K562 (cell line): ENCODE results near the gene C21orf58. TPM values are rescaled to one million over a fixed set of nuclear protein-coding genes. Genes with fewer than 3 reads are reported as not detected.

Experiments
- CXXC5 ChIP-seq: fragments of 250-450 bp; sonication (Bioruptor Pico); IDR thresholded peaks from 2 replicates; pipeline ENCODE4 v1.8.0; 2022; ENCODE audit warnings: inconsistent platforms, mild to moderate bottlenecking, moderate library complexity
- EP400 ChIP-seq: fragments of 450-650 bp; IDR thresholded peaks from 2 replicates; pipeline ENCODE4 v1.6.1; 2017; ENCODE audit warnings: antibody characterized with exemption, mild to moderate bottlenecking, moderate library complexity
- MGA ChIP-seq: fragments of 450-650 bp; IDR thresholded peaks from 2 replicates; pipeline ENCODE4 v1.6.1; 2016; ENCODE audit warnings: mild to moderate bottlenecking, moderate library complexity
- NRF1 ChIP-seq, 2 experiments: fragments of 450-650 bp; IDR thresholded peaks in 1 of 2; conservative IDR thresholded peaks in 1 of 2; 2 replicates each; pipeline ENCODE4 v1.6.1; 2014; ENCODE audit warnings: mild to moderate bottlenecking in 2 of 2
- POLR2G ChIP-seq: fragments of 200-400 bp; formaldehyde crosslinking; IDR thresholded peaks from 2 replicates; pipeline ENCODE4 v1.6.1; 2017; ENCODE audit warnings: low read depth, mild to moderate bottlenecking, antibody characterized with exemption, low read length, moderate library complexity
- RAD51 ChIP-seq: fragments of 450-650 bp; IDR thresholded peaks from 2 replicates; pipeline ENCODE4 v1.7.1; 2016; ENCODE audit warnings: low read depth, mild to moderate bottlenecking, borderline replicate concordance
- TBL1XR1 ChIP-seq, 2 experiments: IDR thresholded peaks; 2 replicates each; pipeline ENCODE4 v1.6.1; 2012; ENCODE audit warnings: improper control_type of control experiment in 2 of 2, low read length in 2 of 2, mild to moderate bottlenecking in 1 of 2
- USF2 ChIP-seq: sonication (generic); formaldehyde crosslinking; IDR thresholded peaks from 2 replicates; pipeline ENCODE4 v1.5.0; 2020; ENCODE audit warnings: missing genetic modification reagents
- polyA plus RNA-seq, 8 experiments: library from polyadenylated mRNA; depleted of rRNA in 4 of 8; stranded (reverse) in 5 of 8; unstranded in 3 of 8; fragments of >200 nt; fragmentation: Nextera tagmentation in 2 of 8; fragmentation: Illumina TruSeq in 1 of 8; extraction: Ambion mirVana in 2 of 8; extraction: Trizol in 1 of 8; gene quantifications; 2 replicates each; pipeline versions ENCODE4 v1.2.1 to v1.2.3, GENCODE V29; 2011 to 2014; ENCODE audit warnings: inconsistent platforms in 1 of 8, missing spikeins in 1 of 8
- total RNA-seq, 7 experiments: library from RNA; depleted of rRNA in 6 of 7; stranded (reverse); fragments of >200 nt in 6 of 7; fragmentation: Illumina TruSeq in 2 of 7; extraction: Trizol in 2 of 7; gene quantifications; 2 replicates each; pipeline versions ENCODE4 v1.2.1 to v1.2.3, GENCODE V29; 2011 to 2021; ENCODE audit warnings: low replicate concordance in 1 of 7
- TF ChIP-seq, protein P1 (sequence below): sonication (generic); formaldehyde crosslinking; IDR thresholded peaks from 2 replicates; pipeline ENCODE4 v1.9.0; 2022; ENCODE audit warnings: mild to moderate bottlenecking, missing genetic modification reagents

Gene C21orf58
- total and polyA plus RNA-seq, 9 of the 15 experiments (the other 6 are each of a cell fraction or from before 2014, with no cell fraction given) = 1.2 to 30.5 (median 12.4) TPM

- TF ChIP-seq MGA = peak; percentile 67
- TF ChIP-seq, protein P1, sequence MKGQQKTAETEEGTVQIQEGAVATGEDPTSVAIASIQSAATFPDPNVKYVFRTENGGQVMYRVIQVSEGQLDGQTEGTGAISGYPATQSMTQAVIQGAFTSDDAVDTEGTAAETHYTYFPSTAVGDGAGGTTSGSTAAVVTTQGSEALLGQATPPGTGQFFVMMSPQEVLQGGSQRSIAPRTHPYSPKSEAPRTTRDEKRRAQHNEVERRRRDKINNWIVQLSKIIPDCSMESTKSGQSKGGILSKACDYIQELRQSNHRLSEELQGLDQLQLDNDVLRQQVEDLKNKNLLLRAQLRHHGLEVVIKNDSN (CRISPR knock-in tag) = peak; percentile 88
- TF ChIP-seq TBL1XR1 (IDR thresholded peaks at IDR 0.05; ENCODE audit: low read length in 2 of 2) = no peak
- peak; percentile 48 for TF ChIP-seq USF2 (CRISPR knock-in tag)
- peak; percentile 24; the same call in 1 of the 2 replicates for TF ChIP-seq CXXC5 (CRISPR knock-in tag)
- TF ChIP-seq EP400 = peak; percentile 58; the same call in 1 of the 2 replicates
- peak; percentile 47; the same call in 1 of the 2 replicates for TF ChIP-seq RAD51
- peak in 1 of 2 experiments; percentile 27; a peak in 1 of 4 replicates for TF ChIP-seq NRF1 (conservative IDR thresholded peaks at IDR 0.05 in 1 of 2, IDR thresholded peaks at IDR 0.05 in 1 of 2)
- TF ChIP-seq POLR2G = peak; percentile 55; the same call in 1 of the 2 replicates
Measured at GRCh38 chr21:46295996-46296752, 27.5 kb downstream of the C21orf58 start (continued).
